HG02678 (cell line): ENCODE data around the gene NFATC1.

Source experiments
- ATAC-seq: cut with Tn5 transposase; IDR thresholded peaks from one replicate; pipeline ENCODE4 v1.9.1; 2021; ENCODE audit warnings: mild to moderate bottlenecking, moderate library complexity; ENCODE audit not compliant: unreplicated experiment

Gene NFATC1

GRCh38 chr18:79422022-79422782, 26.5 kb downstream of the NFATC1 start:
- no peak for ATAC-seq

- no peak for ATAC-seq
Measured at GRCh38 chr18:79422783-79423165, 27.0 kb downstream of the NFATC1 start.

GRCh38 chr18:79423211-79424007, 27.7 kb downstream of the NFATC1 start:
- no peak for ATAC-seq

- ATAC-seq: no peak
Measured at GRCh38 chr18:79424008-79424565, 28.4 kb downstream of the NFATC1 start.

- ATAC-seq: no peak
Measured at GRCh38 chr18:79424880-79425568, 29.3 kb downstream of the NFATC1 start.

- no peak for ATAC-seq
Measured at GRCh38 chr18:79425569-79425886, 29.8 kb downstream of the NFATC1 start.

- ATAC-seq: no peak
Measured at GRCh38 chr18:79426376-79427300, 30.9 kb downstream of the NFATC1 start.

- no peak for ATAC-seq
Measured at GRCh38 chr18:79427368-79428225, 31.9 kb downstream of the NFATC1 start.

- ATAC-seq: no peak
Measured at GRCh38 chr18:79428287-79428686, 32.6 kb downstream of the NFATC1 start.

- no peak for ATAC-seq
Measured at GRCh38 chr18:79429381-79429780, 33.7 kb downstream of the NFATC1 start.

GRCh38 chr18:79429785-79430281, 34.1 kb downstream of the NFATC1 start:
- no peak for ATAC-seq

GRCh38 chr18:79432376-79433120, 36.8 kb downstream of the NFATC1 start:
- no peak for ATAC-seq

GRCh38 chr18:79433431-79433830, 37.7 kb downstream of the NFATC1 start:
- ATAC-seq: no peak

- ATAC-seq: no peak
Measured at GRCh38 chr18:79434607-79435401, 39.1 kb downstream of the NFATC1 start.

- no peak for ATAC-seq
Measured at GRCh38 chr18:79436556-79437275, 41.0 kb downstream of the NFATC1 start.

- no peak for ATAC-seq
Measured at GRCh38 chr18:79438089-79438897, 42.6 kb downstream of the NFATC1 start.
